ENCODE results near the gene A4GALT. TPM values are rescaled to one million over a fixed set of nuclear protein-coding genes. Genes with fewer than 3 reads are reported as not detected.
A peak's percentile ranks its signal among the peaks of the same experiment; 100 is the strongest.

The A4GALT gene
- total and polyA plus RNA-seq, 2 of the 13 experiments (the other 11 are each of a cell fraction or from before 2014, with no cell fraction given), result 0.09 to 1.1 TPM

- Histone ChIP-seq H3K79me2 (ENCODE audit: insufficient read depth, low read length) (no peaks in the 10 kb centered on the region), H3K27ac (ENCODE audit: extremely low read length, insufficient read depth, low read length) (no peak overlapping the region), H3K9me3 (ENCODE audit: low read length) (no peaks in the 10 kb centered on the region), H4K20me1 (ENCODE audit: insufficient read depth, low read length) (no peaks in the 10 kb centered on the region), H3K4me1 (ENCODE audit: insufficient read depth, low read length) (peaks cover 76% of the 10 kb centered on the region), H3K4me2 (ENCODE audit: low read depth, low read length) (peak overlapping the region; percentile 73), H3K36me3 (replicated peaks in 1 of 2; ENCODE audit: control insufficient read depth in 1 of 2, insufficient read depth in 2 of 2, low read length in 2 of 2) (no peaks in the 10 kb centered on the region), H3K27me3 (ENCODE audit: control insufficient read depth in 1 of 2, insufficient read depth in 2 of 2, low read length in 2 of 2) (peaks cover 2 to 8% of the 10 kb centered on the region in 2 experiments; a peak in 3 of 5 replicates), H3K9ac (ENCODE audit: insufficient read depth, low read depth, low read length) (no peak overlapping the region), H3K4me3 (replicated peaks in 1 of 3; ENCODE audit: insufficient read depth in 1 of 3, low read depth in 2 of 3, low read length in 3 of 3) (peak overlapping the region in 2 of 3 experiments; percentile 4 to 54; a peak in 3 of 6 replicates), H2AFZ (ENCODE audit: low read length) (no peak overlapping the region)
- no TSS peak for BruUV-seq (replicated peaks)
- CTCF ChIA-PET (ENCODE audit: low intra/inter-chr PET ratio, low total read pairs), result no interaction called here
- in situ Hi-C loops (cut with HindIII; ENCODE audit: extremely low pct_ligation_motif_present, low pct_unique_long_range_greater_than_20kb), result loop anchor here (5.0 kb wide), 1 partner anchor 97 kb away; no protein-coding TSS in a partner anchor
- WGBS (ENCODE audit: low lambda C conversion rate), result 12% methylated on average over 9 of the region's 50 CpGs
- POLR2A ChIA-PET, result no interaction called here
- DNase-seq (ENCODE audit: low spot score) (no peak), FAIRE-seq (no peak), ATAC-seq (peak; percentile 53)
- intact Hi-C loops (cut with micrococcal nuclease; ENCODE audit: unreplicated experiment), result no loop called here
- TF ChIP-seq, protein P1, sequence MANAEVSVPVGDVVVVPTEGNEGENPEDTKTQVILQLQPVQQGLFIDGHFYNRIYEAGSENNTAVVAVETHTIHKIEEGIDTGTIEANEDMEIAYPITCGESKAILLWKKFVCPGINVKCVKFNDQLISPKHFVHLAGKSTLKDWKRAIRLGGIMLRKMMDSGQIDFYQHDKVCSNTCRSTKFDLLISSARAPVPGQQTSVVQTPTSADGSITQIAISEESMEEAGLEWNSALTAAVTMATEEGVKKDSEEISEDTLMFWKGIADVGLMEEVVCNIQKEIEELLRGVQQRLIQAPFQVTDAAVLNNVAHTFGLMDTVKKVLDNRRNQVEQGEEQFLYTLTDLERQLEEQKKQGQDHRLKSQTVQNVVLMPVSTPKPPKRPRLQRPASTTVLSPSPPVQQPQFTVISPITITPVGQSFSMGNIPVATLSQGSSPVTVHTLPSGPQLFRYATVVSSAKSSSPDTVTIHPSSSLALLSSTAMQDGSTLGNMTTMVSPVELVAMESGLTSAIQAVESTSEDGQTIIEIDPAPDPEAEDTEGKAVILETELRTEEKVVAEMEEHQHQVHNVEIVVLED (CRISPR knock-in tag; IDR thresholded peaks at IDR 0.05; ENCODE audit: borderline replicate concordance), result peak; percentile 39; the same call in 1 of the 2 replicates
- TF ChIP-seq NFKB2 (CRISPR knock-in tag; IDR thresholded peaks at IDR 0.05; ENCODE audit: borderline replicate concordance), result no peak
- TF ChIP-seq ZFP91 (CRISPR knock-in tag; IDR thresholded peaks at IDR 0.05; ENCODE audit: borderline replicate concordance), result peak; percentile 28; the same call in 1 of the 2 replicates
- peak; percentile 42; the same call in 1 of the 2 replicates for TF ChIP-seq HOXA3 (CRISPR knock-in tag; IDR thresholded peaks at IDR 0.05)
- TF ChIP-seq THAP11 (CRISPR knock-in tag; IDR thresholded peaks at IDR 0.05), result peak; percentile 31; the same call in 1 of the 2 replicates
- TF ChIP-seq ZNF788 (CRISPR knock-in tag; IDR thresholded peaks at IDR 0.05; ENCODE audit: borderline replicate concordance), result no peak
- no peak for TF ChIP-seq AKNA (CRISPR knock-in tag; IDR thresholded peaks at IDR 0.05; ENCODE audit: borderline replicate concordance)
- no peak for TF ChIP-seq ZC3H4 (CRISPR knock-in tag; IDR thresholded peaks at IDR 0.05; ENCODE audit: borderline replicate concordance)
- TF ChIP-seq, protein P2, sequence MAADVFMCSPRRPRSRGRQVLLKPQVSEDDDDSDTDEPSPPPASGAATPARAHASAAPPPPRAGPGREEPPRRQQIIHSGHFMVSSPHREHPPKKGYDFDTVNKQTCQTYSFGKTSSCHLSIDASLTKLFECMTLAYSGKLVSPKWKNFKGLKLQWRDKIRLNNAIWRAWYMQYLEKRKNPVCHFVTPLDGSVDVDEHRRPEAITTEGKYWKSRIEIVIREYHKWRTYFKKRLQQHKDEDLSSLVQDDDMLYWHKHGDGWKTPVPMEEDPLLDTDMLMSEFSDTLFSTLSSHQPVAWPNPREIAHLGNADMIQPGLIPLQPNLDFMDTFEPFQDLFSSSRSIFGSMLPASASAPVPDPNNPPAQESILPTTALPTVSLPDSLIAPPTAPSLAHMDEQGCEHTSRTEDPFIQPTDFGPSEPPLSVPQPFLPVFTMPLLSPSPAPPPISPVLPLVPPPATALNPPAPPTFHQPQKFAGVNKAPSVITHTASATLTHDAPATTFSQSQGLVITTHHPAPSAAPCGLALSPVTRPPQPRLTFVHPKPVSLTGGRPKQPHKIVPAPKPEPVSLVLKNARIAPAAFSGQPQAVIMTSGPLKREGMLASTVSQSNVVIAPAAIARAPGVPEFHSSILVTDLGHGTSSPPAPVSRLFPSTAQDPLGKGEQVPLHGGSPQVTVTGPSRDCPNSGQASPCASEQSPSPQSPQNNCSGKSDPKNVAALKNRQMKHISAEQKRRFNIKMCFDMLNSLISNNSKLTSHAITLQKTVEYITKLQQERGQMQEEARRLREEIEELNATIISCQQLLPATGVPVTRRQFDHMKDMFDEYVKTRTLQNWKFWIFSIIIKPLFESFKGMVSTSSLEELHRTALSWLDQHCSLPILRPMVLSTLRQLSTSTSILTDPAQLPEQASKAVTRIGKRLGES (CRISPR knock-in tag; IDR thresholded peaks at IDR 0.05; ENCODE audit: borderline replicate concordance), result no peak
Observed at GRCh38 chr22:42769574-42770447, 49.1 kb upstream of the A4GALT start.

Measured in HepG2 (cell line).